Cardiac fibroblast (primary cell): Measurements from ENCODE around the gene SKAP2.

ENCODE experiments used
- DNase-seq, 2 donors: peaks; one replicate each; pipeline versions ENCODE4 v3.0.0 to v3.0.0-alpha.2; 2010; ENCODE audit warnings: low read depth in 2 of 2
- H3K4me3 ChIP-seq, 2 donors: replicated peaks in 1 of 2; 1 replicate in 1 of 2; 2 replicates in 1 of 2; pipeline ENCODE4 v1.5.1; 2011; ENCODE audit warnings: low read depth in 2 of 2, low read length in 2 of 2, mild to moderate bottlenecking in 2 of 2, moderate library complexity in 1 of 2
- TF ChIP-seq, protein P1 (sequence below): IDR thresholded peaks from one replicate; pipeline ENCODE4 v1.5.1; 2011; ENCODE audit warnings: low read depth, mild to moderate bottlenecking, low read length, inconsistent platforms

The SKAP2 gene

GRCh38 chr7:26694141-26694540 lies 170.2 kb downstream of the SKAP2 start:
- no peak overlapping the region for H3K4me3 ChIP-seq
- no peak for DNase-seq
- TF ChIP-seq, protein P1, sequence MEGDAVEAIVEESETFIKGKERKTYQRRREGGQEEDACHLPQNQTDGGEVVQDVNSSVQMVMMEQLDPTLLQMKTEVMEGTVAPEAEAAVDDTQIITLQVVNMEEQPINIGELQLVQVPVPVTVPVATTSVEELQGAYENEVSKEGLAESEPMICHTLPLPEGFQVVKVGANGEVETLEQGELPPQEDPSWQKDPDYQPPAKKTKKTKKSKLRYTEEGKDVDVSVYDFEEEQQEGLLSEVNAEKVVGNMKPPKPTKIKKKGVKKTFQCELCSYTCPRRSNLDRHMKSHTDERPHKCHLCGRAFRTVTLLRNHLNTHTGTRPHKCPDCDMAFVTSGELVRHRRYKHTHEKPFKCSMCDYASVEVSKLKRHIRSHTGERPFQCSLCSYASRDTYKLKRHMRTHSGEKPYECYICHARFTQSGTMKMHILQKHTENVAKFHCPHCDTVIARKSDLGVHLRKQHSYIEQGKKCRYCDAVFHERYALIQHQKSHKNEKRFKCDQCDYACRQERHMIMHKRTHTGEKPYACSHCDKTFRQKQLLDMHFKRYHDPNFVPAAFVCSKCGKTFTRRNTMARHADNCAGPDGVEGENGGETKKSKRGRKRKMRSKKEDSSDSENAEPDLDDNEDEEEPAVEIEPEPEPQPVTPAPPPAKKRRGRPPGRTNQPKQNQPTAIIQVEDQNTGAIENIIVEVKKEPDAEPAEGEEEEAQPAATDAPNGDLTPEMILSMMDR = no peak

DNA sequence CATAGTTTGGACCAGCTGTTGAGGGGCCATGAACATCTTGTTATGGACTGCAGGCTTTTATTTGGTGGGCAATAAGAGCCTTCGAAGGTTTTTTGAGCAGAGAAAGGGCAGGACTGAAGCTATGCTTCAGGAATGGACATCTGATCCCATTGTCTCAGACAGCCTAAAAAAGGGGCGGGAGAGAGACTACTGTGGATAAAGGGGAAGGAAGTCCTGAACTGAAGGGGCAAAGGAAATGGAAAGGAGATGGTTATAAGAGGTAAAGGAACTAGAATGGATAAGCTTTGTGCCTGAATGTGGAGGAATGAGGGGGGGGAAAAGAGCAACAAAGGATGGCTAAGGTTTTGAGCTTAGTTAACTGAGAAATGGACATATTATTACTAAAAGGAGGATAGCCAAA lies 172.5 kb downstream of the SKAP2 start:
- TF ChIP-seq, protein P1 = no peak
- DNase-seq = no peak
- no peak overlapping the region for H3K4me3 ChIP-seq

GRCh38 chr7:26691406-26691805 lies 173.0 kb downstream of the SKAP2 start:
- DNase-seq = no peak
- no peak overlapping the region for H3K4me3 ChIP-seq
- TF ChIP-seq, protein P1 = no peak

DNA sequence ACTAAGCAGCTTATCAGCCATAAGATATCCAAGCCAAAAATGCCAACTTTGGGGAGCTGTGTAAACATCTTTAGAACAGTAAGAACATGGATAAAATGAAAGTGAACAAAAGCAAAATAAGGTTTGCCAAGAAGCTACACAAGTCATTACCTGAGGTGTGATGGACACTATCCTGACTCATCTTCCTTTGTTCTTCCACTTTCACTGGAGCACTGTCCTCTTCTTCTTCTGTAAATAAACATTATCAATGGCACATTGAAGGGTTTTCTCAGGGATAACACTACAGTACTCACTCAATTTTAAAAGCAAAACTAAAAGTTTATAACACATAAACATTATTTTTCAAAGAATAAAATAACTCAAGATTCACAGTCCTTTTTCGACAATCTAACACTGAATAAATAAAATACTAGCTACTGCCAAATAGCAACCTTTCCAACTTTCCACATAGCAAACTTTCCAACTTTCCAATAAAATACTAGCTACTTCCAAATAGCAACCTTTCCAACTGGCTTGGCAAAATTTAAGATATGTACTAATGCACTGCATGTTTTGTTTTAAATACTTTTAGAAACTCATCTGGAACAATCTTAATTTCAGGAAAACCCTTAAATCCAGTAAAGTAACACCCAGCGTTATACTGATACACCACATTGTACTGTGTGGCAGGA lies 174.1 kb downstream of the SKAP2 start:
- TF ChIP-seq, protein P1 = no peak
- DNase-seq = no peak
- no peak overlapping the region for H3K4me3 ChIP-seq

DNA sequence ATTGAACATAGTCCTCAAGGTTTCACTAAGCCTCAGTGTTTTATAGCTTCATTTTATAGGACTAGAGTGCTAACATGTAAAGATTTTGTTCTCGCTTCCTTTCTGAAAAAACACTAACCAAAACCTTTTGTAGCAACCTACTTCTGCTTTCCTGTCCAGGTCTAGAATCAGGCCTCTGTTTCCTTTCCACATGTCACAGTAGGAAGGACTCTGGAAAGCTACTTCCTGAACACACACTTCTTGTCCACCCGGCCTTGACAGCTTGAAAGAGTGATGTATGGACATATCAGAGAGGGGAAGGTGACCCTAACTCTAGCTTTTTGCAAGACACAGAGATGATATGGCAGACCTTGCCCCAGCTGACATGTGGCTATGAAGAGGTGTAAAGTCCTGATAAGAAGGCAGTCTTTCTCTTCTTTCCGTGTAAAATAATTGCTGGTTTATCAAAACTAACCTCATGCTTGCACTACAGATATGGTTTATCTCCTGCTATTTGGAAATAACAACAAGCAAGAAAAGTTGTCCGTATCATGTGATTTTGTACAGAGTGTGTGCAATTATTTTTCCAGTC lies 175.4 kb downstream of the SKAP2 start:
- no peak for DNase-seq

DNA sequence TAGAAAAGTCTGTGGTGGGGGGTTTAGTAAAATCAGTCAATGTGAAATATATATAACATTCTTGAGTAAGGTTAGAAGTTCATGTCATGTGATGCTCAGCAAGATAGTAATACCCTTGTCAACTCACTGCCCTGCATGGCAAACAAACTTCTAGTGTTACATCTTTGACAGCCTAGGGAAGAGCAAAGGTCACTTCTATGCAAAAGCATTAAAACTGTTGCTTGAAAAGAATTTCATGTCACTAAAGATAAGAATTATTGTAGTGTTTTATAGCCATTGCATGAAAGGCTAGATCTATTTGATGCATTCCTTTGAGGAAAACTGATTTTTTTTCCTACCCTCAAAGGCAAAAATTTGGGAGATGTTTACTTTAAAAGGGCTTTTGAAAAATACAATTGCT lies 176.0 kb downstream of the SKAP2 start:
- DNase-seq = no peak
- H3K4me3 ChIP-seq = no peak overlapping the region
- TF ChIP-seq, protein P1 = no peak

More for the DNA sequence above, 175.4 kb downstream of the SKAP2 start:
- TF ChIP-seq, protein P1 = no peak
- no peak overlapping the region for H3K4me3 ChIP-seq
